GM18861 (cell line): Measurements from ENCODE around the gene TOMM40L.
"Not testable (repeated sequence)": the region's sequence is repeated elsewhere in the genome, so short reads cannot be mapped to it uniquely, and the experiment has no call there.

Experiments
- ATAC-seq: cut with Tn5 transposase; IDR thresholded peaks from one replicate; pipeline ENCODE4 v1.9.1; 2021; ENCODE audit not compliant: unreplicated experiment

The TOMM40L gene

DNA sequence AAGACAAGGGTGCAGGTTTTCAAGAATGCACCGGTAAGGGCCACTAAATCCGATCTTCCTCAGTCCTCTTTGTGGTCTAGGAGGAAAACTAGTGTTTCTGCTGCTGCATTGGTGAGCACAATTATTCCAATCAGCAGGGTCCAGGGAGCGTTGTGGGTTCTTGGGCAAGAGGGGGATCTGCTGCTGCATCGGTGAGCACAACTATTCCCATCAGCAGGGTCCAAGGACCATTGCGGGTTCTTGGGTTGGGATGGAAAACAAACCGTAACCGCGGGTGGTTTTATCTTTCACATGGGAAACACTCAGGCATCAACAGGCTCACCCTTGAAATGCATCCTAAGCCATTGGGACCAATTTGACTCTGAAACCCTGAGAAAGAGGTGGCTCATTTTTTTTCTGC lies 25.7 kb downstream of the TOMM40L start:
- no peak for ATAC-seq

GRCh38 chr1:161255302-161255701 lies 29.4 kb downstream of the TOMM40L start:
- not testable (repeated sequence) for ATAC-seq

DNA sequence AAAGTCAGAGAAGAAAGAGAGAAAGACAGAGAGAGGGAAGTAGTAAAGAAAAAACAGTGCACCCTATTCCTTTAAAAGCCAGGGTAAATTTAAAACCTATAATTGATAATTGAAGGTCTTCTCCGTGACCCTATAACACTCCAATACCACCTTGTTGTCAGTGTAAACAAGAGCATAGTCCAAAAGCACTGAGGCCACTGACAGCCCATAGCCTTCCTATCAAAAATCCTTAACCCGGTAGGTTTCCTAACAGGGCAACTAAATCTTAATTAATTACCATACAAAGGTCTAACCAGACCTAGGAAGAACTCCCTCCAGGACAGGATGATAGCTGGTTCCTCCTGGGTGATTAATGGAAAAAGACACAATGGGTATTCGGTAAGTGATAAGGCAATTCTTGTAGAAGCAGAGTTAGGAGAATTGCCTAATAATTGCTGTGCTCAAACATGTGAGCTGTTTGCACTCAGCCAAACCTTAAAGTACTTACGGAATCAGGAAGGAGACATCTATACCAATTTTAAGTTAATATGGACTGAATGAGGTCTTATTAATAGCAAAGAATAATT lies 30.2 kb downstream of the TOMM40L start:
- ATAC-seq = not testable (repeated sequence)

DNA sequence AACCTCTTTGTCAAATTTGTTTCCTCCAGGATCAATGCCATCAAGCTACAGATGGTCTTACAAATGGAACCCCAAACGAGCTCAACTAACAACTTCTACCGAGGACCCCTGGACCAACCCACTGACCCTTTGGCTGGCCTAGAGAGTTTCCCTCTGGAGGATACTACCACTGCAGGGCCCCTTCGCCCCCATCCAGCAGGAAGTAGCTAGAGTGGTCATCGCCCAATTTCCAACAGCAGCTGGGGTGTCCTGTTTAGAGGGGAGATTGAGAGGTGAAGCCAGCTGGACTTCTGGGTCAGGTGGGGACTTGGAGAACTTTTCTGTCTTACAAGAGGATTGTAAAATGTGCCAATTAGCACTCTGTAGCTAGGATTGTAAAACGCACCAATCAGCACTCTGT lies 31.2 kb downstream of the TOMM40L start:
- ATAC-seq = not testable (repeated sequence)

DNA sequence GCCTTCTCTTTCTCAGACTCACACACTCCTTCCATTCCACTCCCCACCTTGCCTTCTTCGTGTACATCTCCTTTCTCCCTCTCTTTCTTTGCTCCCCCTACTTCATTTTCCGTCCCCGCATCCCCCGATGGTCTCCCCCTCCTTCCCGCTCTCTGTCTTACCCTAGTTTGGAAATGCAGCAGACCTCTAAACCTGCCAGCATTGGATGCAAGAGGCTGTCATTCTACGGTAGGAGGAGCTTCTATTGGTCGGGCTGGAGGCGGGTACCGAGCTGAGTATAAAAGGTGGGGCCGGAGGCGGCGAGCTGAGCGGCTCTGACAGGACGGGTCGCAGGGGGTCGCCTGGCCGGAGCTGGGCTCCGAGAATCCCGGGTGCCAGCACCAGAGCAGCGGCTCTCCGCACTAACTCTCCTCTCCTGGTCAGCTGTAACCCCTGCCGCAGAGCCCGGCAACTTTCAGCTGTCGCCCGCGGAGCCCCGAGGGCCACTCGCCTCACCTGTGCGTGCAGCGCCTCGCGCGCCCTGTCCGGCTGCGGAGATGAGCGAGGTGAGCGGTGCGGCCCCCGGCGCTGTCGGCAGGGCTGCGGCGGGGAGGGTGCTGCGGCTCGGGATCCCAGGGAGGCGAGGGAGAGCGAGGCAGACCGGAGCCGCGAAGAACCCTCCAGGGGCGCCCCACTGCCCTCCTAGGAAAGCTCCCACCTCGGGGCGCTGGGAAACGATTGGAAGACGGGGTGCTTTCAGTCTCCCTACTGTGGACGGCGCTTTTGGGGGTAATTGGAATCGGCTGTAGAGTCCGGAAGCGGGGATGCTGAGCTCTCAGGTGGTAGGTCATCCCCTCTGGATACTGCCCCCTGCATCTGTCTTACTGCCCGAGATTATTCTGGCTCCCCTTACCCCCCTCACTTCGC lies 32.8 kb downstream of the TOMM40L start, which contains the start of gene PCP4L1:
Gene PCP4L1, plus strand, starts transcription at position 307 of the 906 bp plus-strand sequence. Its CDS starts 230 bp downstream, at position 537.
- ATAC-seq = no peak

DNA sequence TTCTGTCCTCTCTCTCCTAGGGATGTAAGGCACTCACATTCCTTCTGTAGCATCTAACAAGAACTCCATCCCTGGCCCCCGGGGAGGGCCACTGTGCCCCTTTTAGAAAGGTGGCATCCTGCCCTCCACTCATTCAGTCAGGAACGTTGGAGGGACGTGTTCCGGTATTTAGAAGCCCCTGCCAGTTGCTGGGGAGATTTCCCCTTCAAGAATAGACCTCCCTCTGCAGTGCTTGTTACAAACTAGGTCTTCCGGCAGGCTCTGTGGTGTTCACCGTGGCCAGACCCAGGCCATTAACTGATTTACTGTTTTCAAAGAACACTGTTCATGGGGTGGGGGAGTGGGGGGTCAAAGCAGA lies 33.5 kb downstream of the TOMM40L start:
- no peak for ATAC-seq

DNA sequence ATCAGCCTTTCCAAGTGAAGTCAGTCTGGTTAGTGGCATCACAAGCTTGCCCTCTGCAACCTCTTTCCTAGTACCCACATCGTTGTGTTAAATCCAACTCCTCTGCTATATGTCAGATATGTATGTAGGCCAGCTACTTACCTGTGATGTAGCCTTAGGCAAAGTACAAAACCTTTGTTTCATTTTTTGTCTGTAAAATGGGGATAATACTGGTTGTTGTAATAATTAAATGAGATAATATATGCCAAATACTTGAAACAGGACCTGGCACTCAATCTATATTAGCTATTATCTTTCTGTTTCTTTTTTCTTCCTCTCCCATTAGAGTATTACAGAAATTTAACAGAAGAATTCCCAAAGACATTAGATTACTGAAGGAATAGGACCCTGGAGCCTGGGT lies 33.9 kb downstream of the TOMM40L start:
- ATAC-seq = no peak

- ATAC-seq = no peak
These were observed 34.8 kb downstream of the TOMM40L start for GRCh38 chr1:161260376-161261260.

DNA sequence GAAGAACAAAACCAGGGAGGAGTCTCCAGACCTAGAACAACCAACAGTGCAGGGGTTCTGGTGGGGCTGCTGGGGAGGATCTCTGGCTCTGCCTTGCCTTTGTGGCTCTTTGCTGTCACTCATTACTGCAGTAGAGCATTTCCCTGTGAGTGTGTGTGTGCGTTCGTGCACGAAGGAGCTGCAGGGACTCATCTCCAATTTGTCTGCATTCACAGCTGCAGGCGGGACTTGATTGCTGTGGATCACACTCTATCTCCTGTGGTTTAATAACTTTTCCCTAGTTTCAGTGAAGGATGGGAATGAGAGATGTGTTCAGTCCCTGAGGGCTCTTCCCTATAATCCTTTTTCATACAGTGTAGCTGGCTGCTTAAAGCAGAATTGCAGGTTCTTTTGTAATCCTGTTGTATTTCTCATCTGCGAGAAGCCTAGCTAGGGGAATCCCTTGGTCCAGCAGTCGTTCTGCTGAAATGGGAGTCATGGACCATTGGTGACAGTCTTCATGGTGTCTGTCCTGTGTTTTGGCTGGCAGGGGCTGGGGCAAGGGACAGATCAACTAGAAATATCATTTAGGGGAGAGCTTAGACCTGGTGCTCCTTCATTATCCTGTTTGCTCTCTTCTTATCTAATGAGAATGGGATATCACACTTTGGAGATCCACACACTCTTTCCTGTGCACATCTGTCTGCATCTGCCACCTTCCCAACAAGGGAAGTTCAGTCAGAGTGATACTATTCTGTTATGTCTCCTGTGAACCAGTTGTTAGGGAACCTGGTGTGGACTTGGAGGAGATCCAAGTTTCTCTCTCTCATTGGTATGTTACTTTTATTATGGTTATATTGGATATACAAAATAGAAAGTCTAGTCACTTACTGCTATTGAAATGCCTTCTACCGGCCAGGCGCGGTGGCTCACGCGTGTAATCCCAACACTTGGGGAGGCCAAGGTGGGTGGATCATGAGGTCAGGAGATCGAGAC lies 35.7 kb downstream of the TOMM40L start:
- no peak for ATAC-seq

DNA sequence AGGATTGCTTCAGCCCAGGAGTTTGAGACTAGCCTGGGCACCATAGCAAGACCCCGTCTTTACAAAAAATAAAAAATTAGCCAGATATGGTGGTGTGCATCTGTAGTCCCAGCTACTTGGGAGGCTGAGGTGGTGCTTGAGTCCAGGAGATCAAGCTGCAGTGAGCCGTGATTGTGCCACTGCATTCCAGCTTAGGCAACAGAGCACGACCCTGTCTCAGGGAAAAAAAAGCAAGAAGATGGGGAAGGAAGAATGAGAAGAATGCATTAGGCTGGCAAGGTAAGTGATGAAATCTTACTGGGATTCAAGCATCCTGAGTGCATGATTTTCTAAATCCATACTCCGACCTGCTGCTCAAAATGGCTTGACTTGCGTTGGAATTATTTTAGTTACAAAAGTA lies 39.4 kb downstream of the TOMM40L start:
- ATAC-seq = no peak

GRCh38 chr1:161266202-161266601 lies 40.3 kb downstream of the TOMM40L start:
- no peak for ATAC-seq

DNA sequence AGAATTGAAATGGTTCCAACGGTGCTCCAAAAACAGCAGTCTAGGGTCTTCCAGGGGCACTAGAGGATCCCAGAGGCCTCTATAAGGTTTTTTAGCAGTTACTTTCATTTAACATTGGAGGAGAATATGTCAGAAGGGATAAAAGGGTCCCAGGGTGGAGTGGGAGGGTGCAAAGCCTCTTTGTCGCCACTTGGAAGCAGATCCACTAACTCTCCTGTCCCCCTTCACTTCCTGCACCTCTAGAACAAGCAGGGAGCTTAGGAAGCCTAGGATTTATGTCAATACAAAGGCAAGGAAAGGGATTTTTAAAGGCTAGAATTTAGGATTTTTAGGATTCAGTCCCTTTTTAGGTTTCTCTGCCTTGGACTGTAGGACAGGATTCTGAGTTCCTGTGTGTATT lies 41.0 kb downstream of the TOMM40L start:
- ATAC-seq = no peak

DNA sequence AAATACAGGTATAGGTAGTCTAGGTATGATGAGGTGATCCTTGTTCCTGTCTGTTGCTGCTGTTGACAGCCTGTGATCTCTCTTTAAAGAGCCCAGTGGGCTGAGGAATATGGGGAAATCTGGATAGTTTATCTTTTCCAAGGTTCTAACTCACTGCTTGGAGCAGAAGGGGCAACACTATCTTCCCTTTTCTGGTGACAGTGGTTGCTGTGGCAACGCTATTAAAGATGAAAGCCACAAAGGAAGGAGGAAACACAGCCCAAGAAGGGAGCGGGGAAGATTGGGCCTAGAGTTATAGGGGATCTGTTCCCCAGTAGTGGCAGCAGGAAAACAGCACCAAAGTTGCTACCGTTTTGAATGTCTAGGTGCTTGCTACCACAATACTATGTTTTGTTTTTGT lies 41.5 kb downstream of the TOMM40L start:
- no peak for ATAC-seq

DNA sequence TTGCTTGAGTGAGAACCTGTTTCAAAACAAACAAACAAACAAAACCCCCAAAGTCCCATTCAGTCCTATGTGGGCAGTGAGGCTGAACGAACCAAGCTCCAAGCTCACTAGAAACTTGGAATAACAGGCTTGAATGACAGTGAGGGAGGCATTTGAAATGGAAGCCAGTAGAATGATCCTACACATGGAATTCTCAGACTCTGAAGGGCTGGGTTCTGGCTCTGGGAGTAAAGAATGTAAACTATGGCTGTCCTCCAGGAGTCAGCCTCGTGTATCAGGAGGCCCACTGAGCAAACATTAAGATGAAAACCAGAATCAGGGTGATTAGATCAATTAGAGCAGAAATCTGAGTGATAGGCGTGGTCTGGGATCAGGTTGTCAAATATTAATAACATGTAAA lies 47.5 kb downstream of the TOMM40L start:
- no peak for ATAC-seq

GRCh38 chr1:161274874-161275273 lies 49.0 kb downstream of the TOMM40L start:
- no peak for ATAC-seq
